MM.1S (cell line): ENCODE data around the gene SMCO1.

Source experiments
- DNase-seq: peaks from one replicate; pipeline ENCODE4 v3.0.0-alpha.2; 2015
- H2AFZ ChIP-seq: fragments of 300-600 bp; sonication (generic); 2 replicates; pipeline ENCODE4 v1.6.0; 2016; ENCODE audit warnings: antibody characterized with exemption, low read length
- H3F3A ChIP-seq: fragments of 300-600 bp; sonication (generic); 2 replicates; pipeline ENCODE4 v1.6.1; 2016; ENCODE audit warnings: mild to moderate bottlenecking, antibody characterized with exemption, low read length, moderate library complexity, mixed read lengths; ENCODE audit not compliant: insufficient read depth
- H3K27ac ChIP-seq: fragments of 300-600 bp; sonication (generic); 2 replicates; pipeline ENCODE4 v1.5.1; 2016; ENCODE audit warnings: mild to moderate bottlenecking, low read length
- H3K27me3 ChIP-seq: fragments of 300-600 bp; sonication (generic); replicated peaks from 2 replicates; pipeline ENCODE4 v1.6.0; 2016; ENCODE audit warnings: low read length; ENCODE audit not compliant: insufficient read depth
- H3K36me3 ChIP-seq: fragments of 300-600 bp; sonication (generic); replicated peaks from 2 replicates; pipeline ENCODE4 v1.6.1; 2016; ENCODE audit warnings: mild to moderate bottlenecking, low read length, mixed read lengths; ENCODE audit not compliant: insufficient read depth
- H3K4me1 ChIP-seq: fragments of 300-600 bp; sonication (generic); 2 replicates; pipeline ENCODE4 v1.6.1; 2016; ENCODE audit warnings: low read length, mixed read lengths
- H3K4me2 ChIP-seq: fragments of 300-600 bp; sonication (generic); 2 replicates; pipeline ENCODE4 v1.6.0; 2016; ENCODE audit warnings: low read depth, low read length
- H3K4me3 ChIP-seq: fragments of 300-600 bp; sonication (generic); 2 replicates; pipeline ENCODE4 v1.5.1; 2016; ENCODE audit warnings: low read length, mixed read lengths
- H3K79me2 ChIP-seq: fragments of 300-600 bp; sonication (generic); 2 replicates; pipeline ENCODE4 v1.6.1; 2016; ENCODE audit warnings: mixed run types, low read length, mixed read lengths
- H3K9ac ChIP-seq: fragments of 300-600 bp; sonication (generic); 2 replicates; pipeline ENCODE4 v1.6.1; 2016; ENCODE audit warnings: low read length, mixed read lengths
- H3K9me2 ChIP-seq: fragments of 300-600 bp; sonication (generic); replicated peaks from 2 replicates; pipeline ENCODE4 v1.6.1; 2016; ENCODE audit warnings: mild to moderate bottlenecking, low read length, mixed read lengths; ENCODE audit not compliant: insufficient read depth
- H3K9me3 ChIP-seq: fragments of 300-600 bp; sonication (generic); replicated peaks from 2 replicates; pipeline ENCODE4 v1.6.1; 2016; ENCODE audit warnings: mild to moderate bottlenecking, low read length, mixed read lengths; ENCODE audit not compliant: insufficient read depth
- H4K20me1 ChIP-seq: fragments of 300-600 bp; sonication (generic); 2 replicates; pipeline ENCODE4 v1.6.1; 2016; ENCODE audit warnings: mild to moderate bottlenecking, low read length, moderate library complexity, mixed read lengths; ENCODE audit not compliant: insufficient read depth
- CTCF ChIP-seq: fragments of 300-600 bp; sonication (generic); IDR thresholded peaks from 2 replicates; pipeline ENCODE4 v1.5.1; 2016; ENCODE audit warnings: antibody characterized with exemption, low read length, mixed read lengths
- EZH2 ChIP-seq: fragments of 300-600 bp; sonication (generic); optimal IDR thresholded peaks from 2 replicates; pipeline ENCODE3; 2017; ENCODE audit warnings: low read depth, mild to moderate bottlenecking, antibody characterized with exemption, low read length, mixed read lengths
- EZH2phosphoT487 ChIP-seq: fragments of 300-600 bp; sonication (generic); IDR thresholded peaks from 2 replicates; pipeline ENCODE4 v1.6.1; 2018; ENCODE audit warnings: antibody characterized with exemption, low read length

The SMCO1 gene

GRCh38 chr3:196531418-196531817 lies 16.3 kb upstream of the SMCO1 start:
- H3K9me2 ChIP-seq, result no peaks in the 10 kb centered on the region
- peaks cover 12% of the 10 kb centered on the region for H3F3A ChIP-seq
- TF ChIP-seq EZH2phosphoT487, result no peak
- no peak for TF ChIP-seq CTCF
- TF ChIP-seq EZH2, result no peak
- no peak overlapping the region for H2AFZ ChIP-seq
- H3K4me1 ChIP-seq, result peaks cover 7% of the 10 kb centered on the region
- no peak overlapping the region for H3K27ac ChIP-seq
- no peaks in the 10 kb centered on the region for H4K20me1 ChIP-seq
- no peaks in the 10 kb centered on the region for H3K36me3 ChIP-seq
- DNase-seq, result no peak
- no peak overlapping the region for H3K9ac ChIP-seq
- H3K4me2 ChIP-seq, result no peak overlapping the region
- H3K9me3 ChIP-seq, result no peaks in the 10 kb centered on the region
- no peaks in the 10 kb centered on the region for H3K27me3 ChIP-seq
- H3K79me2 ChIP-seq, result no peaks in the 10 kb centered on the region
- H3K4me3 ChIP-seq, result no peak overlapping the region

GRCh38 chr3:196528639-196529233 lies 13.6 kb upstream of the SMCO1 start:
- TF ChIP-seq EZH2 (no peak), CTCF (peak; percentile 88), EZH2phosphoT487 (no peak)
- H3F3A ChIP-seq, result peaks cover 12% of the 10 kb centered on the region
- H3K27me3 ChIP-seq, result no peaks in the 10 kb centered on the region
- peak overlapping the region; percentile 95 for H2AFZ ChIP-seq
- no peaks in the 10 kb centered on the region for H3K36me3 ChIP-seq
- H4K20me1 ChIP-seq, result no peaks in the 10 kb centered on the region
- no peaks in the 10 kb centered on the region for H3K9me2 ChIP-seq
- peak overlapping the region; percentile 51 for H3K27ac ChIP-seq
- peak overlapping the region; percentile 93 for H3K4me2 ChIP-seq
- H3K4me1 ChIP-seq, result peaks cover 7% of the 10 kb centered on the region
- H3K9ac ChIP-seq, result peak overlapping the region; percentile 79
- no peaks in the 10 kb centered on the region for H3K79me2 ChIP-seq
- peak overlapping the region; percentile 81 for H3K4me3 ChIP-seq
- peak; percentile 88 for DNase-seq
- no peaks in the 10 kb centered on the region for H3K9me3 ChIP-seq

- H3K79me2 ChIP-seq, result no peaks in the 10 kb centered on the region
- peaks cover 12% of the 10 kb centered on the region for H3F3A ChIP-seq
- H3K9ac ChIP-seq, result no peak overlapping the region
- H3K9me3 ChIP-seq, result no peaks in the 10 kb centered on the region
- H3K9me2 ChIP-seq, result no peaks in the 10 kb centered on the region
- no peaks in the 10 kb centered on the region for H3K27me3 ChIP-seq
- TF ChIP-seq EZH2phosphoT487 (no peak), CTCF (no peak), EZH2 (no peak)
- no peak for DNase-seq
- no peak overlapping the region for H3K4me3 ChIP-seq
- H3K27ac ChIP-seq, result no peak overlapping the region
- no peaks in the 10 kb centered on the region for H3K36me3 ChIP-seq
- H3K4me1 ChIP-seq, result peaks cover 7% of the 10 kb centered on the region
- H2AFZ ChIP-seq, result no peak overlapping the region
- H4K20me1 ChIP-seq, result no peaks in the 10 kb centered on the region
- no peak overlapping the region for H3K4me2 ChIP-seq
Measured at GRCh38 chr3:196525141-196525540, 10.0 kb upstream of the SMCO1 start.
